Measurements from ENCODE around the gene PIWIL4.
"Not testable (repeated sequence)": the region's sequence is repeated elsewhere in the genome, so short reads cannot be mapped to it uniquely, and the experiment has no call there.

The PIWIL4 gene

DNA sequence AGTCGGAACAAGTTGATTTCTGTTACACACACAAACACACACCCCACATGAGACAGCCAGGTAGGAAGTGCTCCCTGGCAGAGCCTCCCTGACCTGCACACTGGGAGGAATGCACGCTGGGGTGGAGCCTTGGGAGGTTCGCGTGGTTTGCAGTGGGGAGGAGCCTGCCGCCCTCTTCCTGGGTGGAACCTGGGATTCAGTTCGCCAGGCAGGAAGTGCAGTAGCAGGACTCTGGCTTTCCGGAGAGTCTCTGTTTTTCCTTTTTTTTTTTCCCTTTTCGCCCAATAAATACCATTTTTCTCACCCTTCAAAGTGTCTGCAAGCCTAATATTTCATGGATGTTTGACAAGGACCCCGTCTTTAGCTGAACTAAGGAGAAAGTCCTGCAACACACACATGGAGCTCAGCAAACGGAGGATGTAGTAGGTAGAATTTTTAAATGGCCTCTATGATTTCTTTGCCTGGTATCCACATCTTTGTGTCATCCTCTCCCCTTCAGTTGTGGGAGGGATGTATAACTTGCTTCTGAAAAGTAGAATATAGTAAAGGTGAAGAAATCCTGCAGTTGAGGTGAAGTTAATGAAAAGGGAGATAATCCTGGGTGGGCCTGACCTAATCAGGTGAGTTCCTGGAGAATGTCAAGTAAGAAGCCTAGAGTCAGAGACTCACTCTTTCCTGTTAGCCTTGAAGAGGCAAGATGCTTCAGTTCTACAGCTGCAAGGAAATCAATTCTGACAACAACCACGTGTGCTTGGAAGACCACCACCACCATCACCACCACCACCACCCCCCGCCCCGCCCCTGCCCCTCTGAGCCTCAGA lies 72.9 kb downstream of the PIWIL4 start:
- DNase-seq, result peak; percentile 46

DNA sequence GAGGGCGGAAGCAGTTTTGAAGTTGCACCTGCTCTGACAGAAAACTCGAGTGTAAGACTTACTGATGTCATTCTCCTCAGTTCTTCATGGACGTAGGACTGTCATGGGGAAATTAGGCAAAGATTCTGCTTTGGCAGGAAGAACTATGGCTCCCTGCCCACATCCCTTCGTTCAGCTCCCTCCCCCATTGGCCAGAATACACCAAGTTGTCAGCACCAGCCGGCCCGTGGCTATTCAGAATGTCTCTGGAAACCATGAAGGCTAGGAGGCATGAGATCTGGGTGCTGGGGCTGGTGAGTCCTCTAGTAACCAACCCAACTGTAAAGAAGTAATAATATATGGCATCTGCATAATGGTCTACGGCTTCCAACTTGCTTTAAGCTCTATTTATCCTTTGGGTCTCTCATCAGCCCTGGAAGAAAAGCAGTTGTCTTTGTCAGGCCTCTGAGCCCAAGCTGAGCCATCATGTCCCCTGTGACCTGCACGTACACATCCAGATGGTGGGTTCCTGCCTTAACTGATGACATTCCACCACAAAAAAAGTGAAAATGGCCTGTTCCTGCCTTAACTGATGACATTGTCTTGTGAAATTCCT lies 74.1 kb downstream of the PIWIL4 start:
- DNase-seq, result no peak

DNA sequence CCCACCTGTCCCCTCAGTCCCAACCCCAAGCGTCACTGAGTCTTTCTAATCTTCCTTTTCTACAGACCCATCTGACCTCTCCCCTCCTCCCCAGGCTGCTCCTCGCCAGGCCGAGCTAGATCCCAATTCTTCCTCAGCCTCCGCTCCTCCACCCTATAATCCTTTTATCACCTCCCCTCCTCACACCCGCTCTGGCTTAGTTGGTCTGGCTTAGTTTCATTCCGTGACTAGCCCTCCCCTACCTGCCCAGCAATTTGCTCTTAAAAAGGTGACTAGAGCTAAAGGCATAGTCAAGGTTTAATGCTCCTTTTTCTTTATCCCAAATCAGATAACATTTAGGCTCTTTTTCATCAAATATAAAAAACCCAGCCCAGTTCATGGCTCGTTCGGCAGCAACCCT lies 76.0 kb downstream of the PIWIL4 start:
- DNase-seq, result not testable (repeated sequence)

DNA sequence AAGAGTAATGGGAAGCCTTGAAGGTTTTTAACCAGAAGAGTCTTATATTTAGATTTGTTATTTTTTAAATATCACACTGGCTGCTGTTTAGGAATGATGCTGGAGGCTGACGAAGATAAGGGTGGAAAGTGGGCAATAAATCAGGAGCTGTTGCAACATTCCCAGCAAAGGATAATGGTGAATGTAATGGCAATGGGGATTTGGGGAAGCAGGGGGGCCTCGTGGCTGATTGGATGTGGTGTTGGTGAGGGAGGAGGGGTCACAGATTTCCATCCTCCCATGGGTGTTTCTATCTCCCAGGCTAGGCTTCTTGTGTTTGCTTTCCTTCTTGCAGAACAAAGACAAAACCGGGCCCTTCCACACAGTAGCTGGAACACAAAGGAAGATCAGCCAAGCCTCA lies 80.8 kb downstream of the PIWIL4 start:
- DNase-seq, result no peak

DNA sequence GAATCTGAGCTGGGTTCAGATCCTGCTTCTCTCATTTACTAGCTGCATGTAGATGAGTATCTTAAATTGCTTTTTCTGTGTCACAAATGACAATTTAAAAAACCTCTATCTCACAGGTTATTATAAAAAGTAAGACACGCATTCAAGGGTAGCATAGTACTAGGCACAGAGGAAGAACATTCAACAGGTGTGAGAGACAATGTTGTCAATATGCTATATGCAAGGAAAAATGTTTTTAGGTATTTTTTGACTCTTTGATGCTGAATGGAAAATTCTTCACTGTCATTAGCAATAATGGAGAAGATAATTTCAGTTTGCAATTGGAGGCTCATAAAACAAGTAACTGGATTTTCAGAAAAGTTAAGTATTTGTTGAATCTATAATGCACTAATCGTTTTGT lies 81.6 kb downstream of the PIWIL4 start:
- DNase-seq, result no peak

DNA sequence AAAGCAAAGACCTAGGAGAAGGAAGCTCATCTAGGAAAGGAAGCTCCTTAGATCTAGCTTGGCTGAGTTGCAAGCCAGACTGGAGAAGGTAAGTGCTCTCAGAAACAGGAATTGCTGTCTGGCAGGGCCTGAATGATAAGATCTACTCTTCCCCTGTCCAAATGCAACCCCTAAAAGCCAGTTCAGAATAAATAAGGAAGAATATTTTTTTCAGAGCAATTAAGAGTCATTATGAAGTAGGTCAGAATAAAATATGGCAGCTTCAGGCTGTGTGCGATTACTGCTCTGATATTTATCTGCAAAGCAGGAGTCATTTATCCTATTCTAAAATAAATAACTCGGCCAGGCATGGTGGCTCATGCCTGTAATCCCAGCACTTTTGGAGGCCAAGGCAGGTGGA lies 82.1 kb downstream of the PIWIL4 start:
- no peak for DNase-seq

DNA sequence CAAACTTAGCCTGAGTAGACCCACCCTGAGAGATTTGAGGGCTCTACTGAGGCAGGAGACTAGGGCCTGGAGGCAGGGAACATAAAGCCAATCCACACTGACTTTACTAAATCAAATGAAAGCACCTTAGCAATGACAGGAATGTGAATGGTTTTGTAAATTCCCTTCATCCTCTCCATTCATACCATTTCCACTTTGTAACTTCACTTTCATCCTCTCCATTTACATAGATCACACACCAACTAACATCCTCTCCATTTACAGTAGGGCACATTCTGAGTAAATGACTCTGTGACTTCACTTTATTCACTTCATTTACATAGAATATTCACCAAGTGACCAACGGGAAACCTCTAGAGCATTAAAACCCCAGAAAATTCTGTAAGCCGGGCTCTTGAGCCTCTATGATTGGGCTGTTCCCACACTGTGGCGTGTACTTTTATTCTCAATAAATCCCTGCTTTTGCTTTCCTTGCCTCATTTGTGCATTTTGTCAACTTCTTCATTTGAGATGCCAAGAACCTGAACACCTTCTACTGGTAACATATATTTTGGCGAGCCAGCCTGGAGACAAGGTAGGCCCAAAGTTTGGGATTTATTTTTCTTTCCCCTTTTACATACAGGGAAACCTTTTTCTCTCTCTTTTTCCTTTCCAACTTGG lies 82.9 kb downstream of the PIWIL4 start:
- DNase-seq, result no peak

DNA sequence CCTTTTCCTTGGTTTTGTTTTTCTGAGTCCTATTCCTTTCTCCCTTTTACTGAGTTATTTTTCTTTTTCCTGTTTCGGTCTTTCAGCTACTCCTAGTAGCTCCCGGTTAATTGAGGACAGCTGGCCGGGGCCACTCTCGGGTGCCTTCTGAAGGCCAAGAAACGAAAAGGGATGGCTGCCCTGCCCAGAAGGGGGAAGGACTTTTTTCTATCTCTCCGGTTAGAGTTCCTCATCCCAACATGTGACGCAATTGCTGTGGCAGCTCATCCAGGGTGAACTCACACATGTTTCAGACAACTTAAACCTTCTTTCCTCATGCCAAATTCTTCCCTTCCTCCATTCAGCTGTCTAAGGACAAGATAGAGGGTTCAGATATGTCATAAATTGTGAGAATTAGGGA lies 83.6 kb downstream of the PIWIL4 start:
- peak; percentile 84 for DNase-seq

DNA sequence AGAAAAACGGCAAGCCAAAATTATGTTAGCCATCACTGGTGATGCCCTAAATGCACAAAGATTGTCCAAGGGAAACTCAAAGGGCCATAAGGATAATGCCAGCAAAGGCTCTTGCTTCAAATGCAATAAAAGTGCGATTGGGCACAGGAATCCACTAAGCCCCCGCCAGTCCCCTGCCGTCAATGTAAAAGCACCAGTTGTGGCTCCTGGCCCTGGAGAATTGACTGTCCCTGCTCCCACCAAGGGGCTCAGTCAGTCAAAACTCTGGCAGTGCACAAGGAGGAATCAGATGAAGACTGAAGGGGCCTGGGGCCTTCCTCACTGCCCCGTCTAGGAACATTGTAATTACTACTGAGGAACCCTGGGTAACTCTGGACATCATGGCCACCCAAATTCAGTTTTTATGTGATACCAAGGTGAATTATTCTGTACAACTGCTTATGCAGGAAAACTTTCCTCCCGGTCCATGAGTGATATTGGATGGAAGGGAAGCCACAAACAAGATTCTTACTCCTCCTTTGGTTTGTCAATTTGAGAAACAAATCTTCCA lies 85.6 kb downstream of the PIWIL4 start:
- DNase-seq, result no peak

DNA sequence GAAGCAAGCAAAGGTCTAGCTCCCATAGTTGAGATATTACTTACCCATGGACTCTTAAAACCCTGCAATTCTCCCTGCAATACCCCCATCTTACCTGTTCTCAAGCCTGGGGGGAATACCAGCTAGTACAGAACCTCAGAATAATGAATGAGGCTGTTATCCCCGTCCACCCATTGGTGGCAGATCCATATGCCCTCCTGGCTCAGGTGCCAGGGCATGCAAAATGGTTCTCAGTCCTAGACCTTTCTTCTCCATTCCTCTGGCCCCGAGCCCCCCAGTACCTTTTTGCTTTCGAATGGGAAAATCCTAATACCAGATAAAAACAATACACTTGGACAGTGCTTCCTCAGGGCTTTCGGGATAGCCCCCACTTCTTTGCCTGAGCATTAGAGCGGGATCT lies 86.4 kb downstream of the PIWIL4 start:
- DNase-seq, result no peak

DNA sequence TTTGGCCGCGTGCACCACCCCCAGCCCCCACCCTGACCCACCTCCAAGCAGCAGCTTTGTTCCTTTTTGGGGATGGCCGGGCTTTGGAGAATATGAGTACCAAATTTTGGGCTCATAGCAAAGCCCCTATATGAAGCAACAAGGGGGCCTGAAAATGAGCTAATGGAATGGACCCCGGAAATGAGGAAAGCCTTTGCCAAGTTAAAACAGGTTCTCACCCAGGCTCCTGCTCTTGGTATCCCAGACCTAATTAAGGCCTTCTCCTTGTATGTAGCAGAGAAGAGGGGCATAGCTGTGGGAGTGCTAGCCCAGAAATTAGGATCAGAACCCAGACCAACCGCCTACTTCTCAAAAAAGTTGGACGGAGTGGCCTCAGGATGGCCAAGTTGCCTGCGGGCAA lies 87.0 kb downstream of the PIWIL4 start:
- no peak for DNase-seq

DNA sequence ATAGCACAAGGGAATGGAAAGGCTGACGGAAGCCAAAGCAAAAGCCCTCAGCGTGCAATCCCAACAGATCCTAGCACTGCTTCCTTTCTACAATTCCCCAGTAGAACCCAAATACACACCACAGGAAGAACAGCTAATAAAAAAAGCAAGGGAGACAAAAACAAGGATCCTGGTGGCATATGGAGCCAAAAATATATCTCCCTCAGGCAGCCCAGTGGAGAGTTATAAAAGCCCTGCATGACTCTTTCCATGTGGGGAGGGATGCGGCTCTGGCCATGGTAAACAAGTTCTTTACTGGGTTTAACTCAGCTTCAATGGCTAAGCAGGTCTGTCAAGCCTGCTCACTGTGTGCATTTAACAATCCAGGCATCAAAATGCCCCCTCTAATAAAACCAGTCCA lies 88.1 kb downstream of the PIWIL4 start:
- no peak for DNase-seq

DNA sequence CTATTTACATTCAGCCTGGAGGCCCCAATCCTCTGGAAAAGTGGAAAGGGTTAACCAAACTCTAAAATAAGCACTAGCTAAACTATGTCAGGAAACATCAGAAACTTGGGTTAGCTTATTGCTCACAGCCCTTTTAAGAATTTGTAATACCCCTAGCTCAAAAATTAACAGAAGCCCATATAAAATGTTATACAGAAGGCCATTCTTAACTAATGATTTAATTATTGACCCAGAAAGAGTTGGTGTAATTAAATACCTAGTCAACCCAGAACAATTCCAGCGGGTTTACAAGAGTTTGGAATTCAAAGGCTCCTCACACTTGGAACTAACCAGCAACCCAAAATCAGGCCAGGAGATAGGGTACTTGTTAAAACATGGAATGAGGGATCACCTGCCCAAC lies 88.8 kb downstream of the PIWIL4 start:
- DNase-seq, result no peak

DNA sequence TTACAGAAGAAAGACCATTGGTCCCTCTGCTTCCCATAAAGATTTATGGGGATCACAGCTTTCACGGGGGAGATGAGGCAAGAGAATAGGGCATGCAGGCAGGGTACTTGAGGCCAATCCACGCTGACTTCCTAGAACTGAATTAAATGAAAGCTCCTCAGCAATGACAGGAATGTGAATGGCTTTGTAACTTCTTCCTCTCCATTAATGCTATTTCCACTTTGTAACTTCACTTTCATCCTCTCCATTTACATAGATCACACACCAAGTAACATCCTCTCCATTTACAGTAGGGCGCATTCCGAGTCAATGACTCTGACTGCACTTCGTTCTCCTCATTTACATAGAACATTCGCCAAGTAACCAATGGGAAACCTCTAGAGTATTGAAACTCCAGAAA lies 89.8 kb downstream of the PIWIL4 start:
- no peak for DNase-seq

DNA sequence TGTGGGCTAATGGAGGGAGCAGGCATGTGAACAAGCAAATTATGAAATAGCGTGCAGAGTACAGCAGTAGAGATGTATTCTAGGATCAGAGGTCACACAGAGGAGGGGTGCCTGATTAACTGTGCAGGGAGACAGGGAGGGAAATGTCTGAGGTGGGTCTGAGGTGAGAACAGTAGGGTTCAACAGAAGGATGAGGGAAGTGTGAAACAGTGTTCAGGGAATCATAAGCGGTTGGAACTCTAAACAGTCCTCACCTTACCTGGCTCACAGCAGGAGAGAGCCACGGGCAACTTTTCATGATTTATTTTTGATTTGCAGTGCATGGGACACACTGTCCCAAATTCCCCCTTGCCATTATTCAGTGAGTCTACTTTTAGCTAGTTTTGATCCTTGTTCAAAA lies 90.5 kb downstream of the PIWIL4 start:
- no peak for DNase-seq

DNA sequence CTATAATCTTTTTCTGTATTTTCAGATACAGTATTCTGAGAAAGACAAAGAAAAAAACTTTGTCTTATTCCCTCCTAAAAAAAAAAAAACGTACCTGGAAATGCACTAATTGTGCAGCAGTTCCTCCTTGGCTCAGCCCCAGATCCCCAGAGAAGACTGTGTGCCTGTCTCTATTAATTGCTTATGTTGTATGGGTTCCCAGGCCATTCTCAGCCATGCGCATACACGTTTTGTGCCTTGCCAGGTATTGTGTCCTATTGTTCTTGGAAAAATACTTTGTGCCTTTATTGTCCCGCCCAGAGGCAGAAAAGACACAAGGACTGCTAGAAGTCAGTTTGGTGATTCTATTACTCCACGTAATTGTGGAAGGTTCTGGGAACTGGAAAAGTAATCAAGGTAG lies 91.2 kb downstream of the PIWIL4 start:
- DNase-seq, result no peak

DNA sequence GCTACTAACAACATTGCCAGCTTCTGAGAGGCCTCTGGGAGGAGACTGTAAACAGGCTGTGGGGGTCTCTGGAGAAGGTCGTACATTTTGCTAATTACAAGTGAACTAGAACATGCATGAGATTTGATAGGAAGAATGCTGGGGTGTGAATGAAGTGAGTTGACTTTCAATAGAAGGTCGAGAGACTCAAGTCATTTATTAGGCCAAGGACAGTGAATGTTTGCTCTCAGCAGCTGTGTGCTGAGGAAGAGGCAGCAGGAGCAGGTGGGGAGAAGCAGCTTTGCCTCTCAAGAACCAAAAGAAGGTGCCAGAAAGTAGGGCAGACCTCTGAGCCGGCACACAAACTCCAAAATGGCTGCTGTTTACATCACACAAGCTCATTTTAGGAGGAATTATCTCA lies 91.7 kb downstream of the PIWIL4 start:
- no peak for DNase-seq

DNA sequence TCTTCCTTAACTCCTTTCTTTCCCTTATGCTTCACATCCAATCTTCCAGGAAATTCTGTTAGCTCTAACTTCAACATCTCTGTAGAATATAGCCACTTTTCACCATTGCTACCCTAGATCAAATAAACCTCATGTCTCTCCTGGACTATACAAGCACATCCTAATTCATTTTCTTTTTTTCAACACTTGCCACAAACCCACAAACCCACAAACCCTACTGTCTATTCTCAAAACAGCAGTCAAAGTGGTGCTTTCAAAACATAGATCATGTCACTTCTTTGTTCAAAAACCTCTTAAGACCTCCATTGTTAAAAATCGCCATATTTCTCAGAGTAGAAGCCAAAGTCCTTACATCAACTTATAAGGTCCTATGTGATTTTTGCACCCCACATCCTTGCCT lies 94.3 kb downstream of the PIWIL4 start:
- DNase-seq, result peak; percentile 64

DNA sequence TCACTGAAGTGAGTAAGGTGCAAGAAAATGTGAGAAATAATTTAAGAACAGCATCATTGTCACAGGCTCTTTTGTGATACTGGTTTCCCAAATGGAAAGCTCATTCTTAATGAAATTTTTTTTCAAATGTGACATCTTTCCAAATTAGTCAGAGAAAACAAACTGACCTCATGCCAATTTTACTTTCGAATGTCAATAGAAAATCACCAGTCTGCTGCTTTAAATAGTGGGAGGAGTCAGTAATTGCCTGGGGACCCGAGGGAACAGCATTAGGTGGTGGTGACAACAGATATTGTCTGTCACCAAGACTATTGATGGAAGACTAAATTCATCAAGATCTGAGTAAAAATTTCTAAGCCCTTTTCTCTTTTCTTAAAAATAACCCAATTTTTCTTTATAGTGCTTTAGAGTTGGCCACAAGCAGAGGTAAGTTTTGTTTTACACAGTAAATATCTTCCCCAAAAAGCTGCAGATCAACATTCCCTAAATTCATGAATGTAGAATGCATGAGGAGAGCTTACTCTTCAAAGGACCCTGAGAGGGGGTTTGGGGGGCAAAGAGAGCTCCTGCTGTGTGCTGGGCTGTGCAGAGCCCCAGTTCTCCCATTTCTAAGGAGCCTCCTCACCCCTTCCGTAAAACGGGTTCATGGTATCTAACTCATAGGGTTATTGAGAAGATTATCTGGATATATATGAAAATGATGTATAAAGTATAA lies 95.1 kb downstream of the PIWIL4 start:
- DNase-seq, result no peak

DNA sequence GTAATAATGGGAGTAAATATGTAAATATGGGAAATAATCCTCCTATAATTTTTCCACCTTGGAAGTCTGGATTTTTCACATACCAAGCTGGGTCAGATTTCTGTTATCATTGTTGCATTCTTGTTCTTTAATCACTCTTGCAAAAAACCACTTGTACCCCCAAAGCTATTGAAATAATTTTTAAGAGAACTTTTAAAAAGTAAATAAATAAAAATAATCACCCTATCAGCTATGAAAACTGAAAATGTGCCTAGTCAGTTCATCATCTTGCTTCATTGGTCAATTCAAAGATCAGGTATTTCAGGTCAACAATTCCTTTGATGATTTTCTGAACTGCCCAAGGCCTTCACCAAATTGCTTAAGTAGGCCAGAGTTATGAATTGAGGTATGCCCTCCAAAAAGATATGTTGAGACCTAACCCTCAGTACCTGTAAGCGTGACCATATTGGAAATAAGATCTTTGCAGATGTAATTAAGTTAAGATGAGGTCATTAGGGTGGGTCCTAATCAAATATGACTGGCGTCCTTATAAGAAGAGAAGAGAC lies 95.8 kb downstream of the PIWIL4 start:
- no peak for DNase-seq

DNA sequence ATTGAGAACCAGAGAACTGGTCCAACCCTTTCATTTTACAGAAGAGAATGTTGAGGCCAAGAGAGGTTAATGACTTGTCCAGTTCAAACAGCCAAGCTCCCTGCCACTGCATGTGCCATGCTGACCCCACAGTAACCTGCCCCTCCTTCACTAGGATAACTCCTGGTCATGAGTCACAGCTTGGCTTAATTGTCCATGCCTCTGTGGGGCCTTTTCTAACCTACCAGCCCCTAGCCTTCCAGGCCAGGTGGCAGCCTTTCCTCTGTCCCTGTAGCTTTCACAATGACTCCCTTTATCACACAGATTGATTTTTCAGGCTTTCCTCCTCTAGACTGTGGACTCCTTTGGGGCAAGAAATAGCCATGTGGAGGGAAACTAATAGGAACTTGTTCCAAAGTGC lies 97.2 kb downstream of the PIWIL4 start:
- no peak for DNase-seq

DNA sequence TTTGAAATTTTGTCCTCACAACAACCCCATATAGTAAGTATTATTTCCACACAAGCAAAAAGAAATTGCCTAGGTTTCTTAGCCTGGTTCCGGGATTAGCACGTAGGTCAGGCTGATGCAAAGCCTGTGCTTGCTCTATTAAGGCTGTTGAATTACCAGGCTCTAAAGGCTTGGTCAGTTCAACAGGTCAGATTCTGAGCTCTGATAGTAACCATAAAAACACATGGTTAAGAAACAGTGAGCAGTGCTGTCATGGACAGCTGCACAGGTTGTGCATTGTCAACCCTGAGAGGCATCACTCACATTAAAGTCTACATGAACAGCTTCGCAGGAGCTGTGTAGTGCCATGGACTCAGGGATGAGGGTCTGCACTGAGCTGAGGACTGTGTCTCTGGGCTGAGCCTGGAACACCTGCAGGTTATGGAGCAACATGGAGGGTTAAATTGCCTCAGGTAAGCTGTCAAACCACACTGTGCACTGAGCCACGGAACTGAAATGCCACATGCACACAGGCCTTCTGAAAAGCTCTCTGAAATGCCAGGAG lies 98.0 kb downstream of the PIWIL4 start:
- DNase-seq, result no peak

Data from MV-4-11 (cell line).